HG02973 (cell line): Measurements from ENCODE around the gene P2RY8.
"Not testable (repeated sequence)": the region's sequence is repeated elsewhere in the genome, so short reads cannot be mapped to it uniquely, and the experiment has no call there.

Experiments used
- ATAC-seq: cut with Tn5 transposase; IDR thresholded peaks from one replicate; pipeline ENCODE4 v1.9.1; 2021; ENCODE audit warnings: moderate library complexity; ENCODE audit not compliant: unreplicated experiment

Gene P2RY8

GRCh38 chrX:1488745-1489144 is 48.2 kb downstream of the P2RY8 start:
- ATAC-seq = no peak

- no peak for ATAC-seq
These were observed 48.8 kb downstream of the P2RY8 start for GRCh38 chrX:1488141-1488540.

GRCh38 chrX:1487401-1487800 is 49.6 kb downstream of the P2RY8 start:
- ATAC-seq = no peak

GRCh38 chrX:1486749-1487361 is 50.1 kb downstream of the P2RY8 start:
- ATAC-seq = no peak

GRCh38 chrX:1486177-1486576 is 50.8 kb downstream of the P2RY8 start:
- no peak for ATAC-seq

- ATAC-seq = no peak
These were observed 52.0 kb downstream of the P2RY8 start for GRCh38 chrX:1485033-1485432.

- no peak for ATAC-seq
These were observed 52.4 kb downstream of the P2RY8 start for GRCh38 chrX:1484638-1485019.

GRCh38 chrX:1483843-1484637 is 52.9 kb downstream of the P2RY8 start:
- ATAC-seq = peak; percentile 58

- ATAC-seq = not testable (repeated sequence)
These were observed 54.5 kb downstream of the P2RY8 start for GRCh38 chrX:1482530-1482928.

- ATAC-seq = peak; percentile 42
These were observed 55.1 kb downstream of the P2RY8 start for GRCh38 chrX:1481636-1482529.

GRCh38 chrX:1480082-1480785 is 56.8 kb downstream of the P2RY8 start:
- no peak for ATAC-seq

- ATAC-seq = no peak
These were observed 59.1 kb downstream of the P2RY8 start for GRCh38 chrX:1477801-1478458.

GRCh38 chrX:1477229-1477628 is 59.8 kb downstream of the P2RY8 start:
- ATAC-seq = no peak

- ATAC-seq = no peak
These were observed 60.3 kb downstream of the P2RY8 start for GRCh38 chrX:1476682-1477081.

- no peak for ATAC-seq
These were observed 61.1 kb downstream of the P2RY8 start for GRCh38 chrX:1475881-1476280.

GRCh38 chrX:1475481-1475880 is 61.5 kb downstream of the P2RY8 start:
- no peak for ATAC-seq

- not testable (repeated sequence) for ATAC-seq
These were observed 62.4 kb downstream of the P2RY8 start for GRCh38 chrX:1474593-1474992.

GRCh38 chrX:1472975-1473374 is 64.0 kb downstream of the P2RY8 start:
- no peak for ATAC-seq

GRCh38 chrX:1468250-1468772 is 68.7 kb downstream of the P2RY8 start:
- ATAC-seq = peak; percentile 32

GRCh38 chrX:1466971-1467561 is 69.9 kb downstream of the P2RY8 start:
- ATAC-seq = peak; percentile 48
